GM18907 (cell line): Measurements from ENCODE around the gene PLVAP.
A peak's percentile ranks its signal among the peaks of the same experiment; 100 is the strongest.

Source experiments
- ATAC-seq: cut with Tn5 transposase; IDR thresholded peaks from one replicate; pipeline ENCODE4 v1.9.1; 2021; ENCODE audit warnings: mild to moderate bottlenecking, moderate library complexity; ENCODE audit not compliant: unreplicated experiment

PLVAP gene

DNA sequence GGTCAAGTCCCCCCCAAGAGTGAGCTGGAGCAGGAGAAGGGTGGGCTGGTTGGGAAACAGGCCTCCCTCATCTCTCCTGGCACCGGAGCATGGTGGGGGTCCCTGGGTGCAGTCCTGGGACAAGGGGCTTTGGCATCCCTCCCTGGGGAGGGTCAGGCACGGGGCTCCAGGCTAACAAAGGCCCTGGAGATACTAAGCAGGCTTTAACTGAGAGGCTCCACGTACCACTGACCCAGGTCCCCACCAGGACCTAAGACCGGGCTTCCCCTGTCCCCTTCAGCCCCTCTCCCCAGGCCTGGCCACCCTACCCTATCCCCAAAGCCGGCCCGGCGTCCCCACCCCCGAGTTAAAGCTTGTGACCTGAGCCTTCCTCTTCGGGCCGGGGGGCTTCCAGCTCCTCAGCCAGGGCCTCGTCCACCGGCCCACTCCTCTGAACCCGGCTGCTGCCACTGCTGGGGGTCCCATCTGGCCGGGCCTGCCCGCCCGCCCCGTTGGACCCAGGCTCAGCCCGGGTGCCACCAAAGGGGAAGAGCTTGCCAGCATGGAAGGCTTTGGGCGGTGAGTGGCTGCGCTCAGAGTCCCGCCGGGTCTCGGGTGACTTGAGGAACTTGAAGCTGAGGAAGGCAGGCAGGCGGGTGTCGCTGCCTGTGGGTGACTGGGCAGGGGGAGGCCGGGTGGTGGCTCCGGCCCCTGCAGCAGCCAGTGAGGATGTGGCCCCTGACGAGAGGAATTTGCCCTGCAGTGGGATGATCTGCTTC, 52.6 kb downstream of the PLVAP start:
- no peak for ATAC-seq

DNA sequence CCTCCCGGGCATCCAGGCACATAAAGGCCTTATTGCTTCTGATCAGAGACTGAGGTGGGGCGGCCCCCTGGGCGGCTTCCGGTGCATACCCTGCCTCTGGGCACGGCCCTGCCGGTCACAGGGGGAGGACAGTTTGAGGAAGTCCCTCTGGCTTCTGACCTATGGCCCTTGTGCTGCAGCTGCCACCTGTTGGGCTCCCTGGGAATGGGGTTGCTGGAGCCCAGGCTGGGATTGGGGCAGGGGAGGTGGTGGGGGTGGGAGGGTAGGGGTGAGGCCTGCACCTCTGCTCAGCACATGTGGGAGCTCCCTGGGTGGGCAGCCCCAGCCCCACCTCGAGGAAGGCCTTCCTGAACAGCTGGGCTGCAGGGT, 53.2 kb downstream of the PLVAP start:
- no peak for ATAC-seq

DNA sequence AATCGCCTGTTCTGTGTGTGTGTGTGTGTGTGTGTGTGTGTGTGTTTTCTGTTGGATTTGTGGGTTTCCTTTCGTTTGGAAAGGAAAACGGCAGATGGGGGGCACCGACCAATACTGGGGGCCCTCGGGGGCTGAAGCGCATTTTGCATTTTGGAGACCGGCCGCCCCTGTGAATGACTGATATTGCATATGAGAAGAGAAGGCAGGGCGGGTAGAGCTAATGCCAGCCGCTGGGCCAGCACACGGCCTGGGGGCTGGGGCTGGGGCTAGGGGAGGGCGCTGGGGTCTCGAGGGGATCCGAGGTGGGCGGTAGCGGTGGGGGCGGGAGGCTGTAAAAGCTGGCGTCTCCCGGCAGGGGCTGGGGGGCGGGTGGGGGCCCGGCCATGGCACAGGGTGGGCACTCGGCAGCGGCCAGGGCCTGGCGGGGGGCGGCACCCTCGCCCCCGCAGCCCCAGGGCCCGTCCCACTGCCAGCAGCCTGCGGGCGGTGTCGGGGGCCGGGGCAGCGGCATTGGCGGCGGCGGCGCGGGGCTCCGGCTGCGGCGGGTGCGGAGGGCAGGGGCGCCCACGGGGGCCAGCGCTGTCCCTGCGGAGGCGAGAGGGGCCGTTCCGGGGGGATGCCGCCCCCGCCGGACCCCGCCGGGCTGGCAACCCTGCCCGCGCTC, 53.7 kb downstream of the PLVAP start:
- ATAC-seq = no peak

DNA sequence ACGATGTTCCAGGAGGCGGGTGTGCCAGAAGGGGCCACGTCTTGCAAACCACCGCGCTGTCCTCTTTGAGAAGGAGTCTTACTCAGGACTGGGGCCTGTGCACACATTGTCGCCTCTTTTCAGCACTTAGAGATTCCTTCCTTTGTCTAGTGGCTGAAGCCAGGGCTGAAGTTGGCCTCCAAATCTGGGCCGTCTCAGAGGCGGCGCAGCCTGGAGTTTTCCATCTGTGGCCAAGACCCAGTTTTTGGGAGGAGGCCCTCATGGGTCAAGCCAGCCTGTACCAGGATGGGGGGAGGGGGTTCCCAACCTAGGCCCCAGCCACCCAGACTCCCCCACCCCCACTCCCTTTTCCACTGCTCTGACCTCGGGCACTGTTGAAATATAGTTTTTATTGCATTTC, 54.3 kb downstream of the PLVAP start:
- ATAC-seq = no peak

DNA sequence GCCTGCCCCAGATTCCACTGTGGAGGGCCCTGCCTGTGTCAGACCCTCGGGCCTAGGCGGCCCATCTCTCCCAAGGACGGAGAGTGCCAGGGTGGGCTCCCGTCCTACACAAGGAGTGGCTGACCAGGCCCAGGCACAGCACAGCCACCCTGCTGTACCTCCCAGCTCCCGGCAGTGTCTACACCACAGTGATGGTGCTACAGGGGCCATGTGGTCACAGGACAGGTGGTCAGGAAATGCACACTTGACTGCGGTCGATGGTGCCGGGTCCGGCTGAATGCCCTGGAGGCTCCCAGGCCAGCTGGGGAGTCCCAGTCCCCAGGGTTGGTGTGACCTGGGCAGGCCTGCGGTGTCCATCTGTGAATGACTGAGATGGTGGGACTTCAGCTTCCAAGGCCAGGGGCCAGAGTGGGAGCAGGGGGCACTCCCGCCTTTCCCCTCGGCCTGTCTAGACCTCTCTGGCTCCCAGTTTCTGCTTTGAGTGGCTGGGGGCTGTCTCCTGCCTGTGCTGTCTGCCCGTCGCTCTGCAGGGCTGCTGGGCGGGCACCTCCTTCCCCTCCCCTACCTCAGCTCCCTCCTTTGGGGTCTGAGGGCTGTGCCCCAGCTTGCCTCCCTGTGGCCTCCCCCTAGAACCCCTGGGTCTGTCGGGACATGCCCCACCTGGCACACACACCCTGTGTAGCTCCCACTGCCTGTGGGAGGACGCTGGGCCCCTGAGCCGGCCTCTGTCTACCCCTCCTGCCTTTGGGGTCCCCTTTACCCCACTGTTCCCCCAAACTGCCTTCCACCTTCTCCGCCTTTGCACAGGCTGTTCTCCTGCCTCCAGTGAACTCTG, 55.3 kb downstream of the PLVAP start:
- no peak for ATAC-seq

DNA sequence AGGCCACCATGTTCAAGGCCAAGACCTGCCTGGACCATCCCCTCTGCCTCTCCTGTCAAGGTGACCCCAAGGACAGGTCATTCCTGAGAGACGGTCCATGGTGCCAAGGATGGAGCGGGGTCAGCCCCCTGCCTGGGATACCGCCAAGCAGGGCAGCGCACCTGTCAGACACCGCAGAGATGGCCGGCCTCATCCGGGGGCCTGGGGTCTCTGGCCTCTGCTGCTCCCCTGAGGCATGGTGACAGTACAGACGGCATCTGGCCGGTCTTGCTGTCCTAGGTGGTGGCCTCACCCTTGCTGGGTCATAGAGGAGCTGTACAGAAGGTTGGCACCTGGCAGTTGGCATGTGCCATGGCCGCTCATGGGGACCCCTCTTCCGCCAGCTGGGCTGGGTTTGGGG, 56.7 kb downstream of the PLVAP start:
- ATAC-seq = no peak

DNA sequence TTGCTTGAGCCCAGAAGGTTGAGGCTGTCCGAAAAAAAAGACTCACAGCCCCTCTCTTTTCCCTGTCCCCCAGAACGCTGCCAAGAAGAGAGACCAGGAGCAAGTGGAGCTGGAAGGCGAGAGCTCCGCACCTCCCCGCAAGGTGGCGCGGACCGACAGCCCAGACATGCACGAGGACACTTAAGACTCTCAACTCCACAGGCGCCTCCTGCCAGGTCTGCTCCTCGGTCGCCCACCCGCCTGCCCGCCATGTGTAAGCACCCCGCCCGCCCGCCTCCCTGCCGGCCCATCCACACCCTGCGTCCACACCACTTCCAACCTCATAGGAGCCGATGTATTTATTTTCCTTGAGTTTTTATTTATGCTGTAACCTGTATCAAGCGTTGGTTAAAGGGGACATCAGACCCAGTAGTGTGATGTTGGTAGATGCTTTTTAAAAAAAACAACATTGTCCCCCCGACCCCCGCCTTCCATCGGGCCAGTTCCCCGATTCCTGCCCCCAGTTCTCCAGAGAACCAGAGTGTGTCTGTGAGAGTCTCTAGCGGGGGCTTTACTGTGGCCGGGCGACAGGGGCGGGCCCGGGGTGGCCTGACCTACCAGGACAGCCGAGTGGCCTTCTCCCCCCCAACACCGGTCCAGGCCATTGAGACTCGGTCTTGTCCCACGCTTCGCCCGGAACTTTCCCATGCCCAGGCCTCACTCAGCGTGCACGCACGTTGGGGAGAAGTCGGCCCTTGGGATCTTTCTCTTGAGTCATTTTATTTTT, 57.5 kb downstream of the PLVAP start:
- ATAC-seq = no peak

DNA sequence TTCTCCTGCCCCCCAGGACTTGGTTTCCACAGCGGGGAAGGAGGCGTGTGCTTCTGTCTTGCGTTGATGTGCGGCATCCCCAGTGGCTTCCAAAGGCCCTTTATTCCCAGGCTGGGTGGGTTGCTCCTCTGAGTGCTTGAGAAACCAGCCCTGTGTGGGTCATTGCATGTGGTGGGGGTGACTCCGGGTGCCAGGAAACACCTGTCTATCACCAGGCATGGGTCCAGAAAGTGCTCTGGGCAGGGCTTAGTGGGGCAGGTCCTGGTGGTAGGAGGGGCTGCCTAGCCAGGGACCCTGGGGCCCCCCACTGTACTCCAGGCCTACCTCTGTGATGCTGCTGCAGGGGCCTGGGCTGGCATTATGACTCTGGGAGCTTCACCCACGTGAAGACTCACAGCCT, 58.2 kb downstream of the PLVAP start:
- no peak for ATAC-seq

DNA sequence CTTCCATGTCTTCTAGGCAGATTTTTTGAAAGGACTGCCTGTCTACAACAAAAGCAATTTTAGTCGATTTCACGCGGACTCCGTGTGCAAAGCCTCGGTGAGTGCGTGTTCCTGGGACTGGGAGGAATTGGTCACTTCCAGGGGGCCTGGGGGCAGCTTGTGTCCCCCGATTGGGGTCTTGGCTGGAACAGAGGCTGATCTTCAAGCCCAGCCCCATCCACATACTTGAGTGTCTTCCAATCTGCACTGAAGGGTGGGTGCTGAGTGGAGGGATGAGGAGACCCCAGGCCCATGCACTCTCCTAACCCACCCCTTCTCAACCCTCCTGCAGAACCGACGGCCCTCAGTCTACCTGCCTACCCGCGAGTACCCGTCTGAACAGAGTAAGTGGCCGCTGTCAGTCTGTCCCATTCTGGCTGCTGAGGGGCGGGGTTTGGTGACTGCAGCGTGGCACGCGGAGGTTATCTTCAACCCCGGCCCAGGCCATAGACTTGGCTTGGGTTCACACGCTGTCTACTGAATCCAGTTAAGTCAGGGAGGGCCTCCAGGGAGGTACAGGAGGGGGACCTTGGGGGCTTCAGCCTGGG, 63.0 kb downstream of the PLVAP start:
- ATAC-seq = no peak

DNA sequence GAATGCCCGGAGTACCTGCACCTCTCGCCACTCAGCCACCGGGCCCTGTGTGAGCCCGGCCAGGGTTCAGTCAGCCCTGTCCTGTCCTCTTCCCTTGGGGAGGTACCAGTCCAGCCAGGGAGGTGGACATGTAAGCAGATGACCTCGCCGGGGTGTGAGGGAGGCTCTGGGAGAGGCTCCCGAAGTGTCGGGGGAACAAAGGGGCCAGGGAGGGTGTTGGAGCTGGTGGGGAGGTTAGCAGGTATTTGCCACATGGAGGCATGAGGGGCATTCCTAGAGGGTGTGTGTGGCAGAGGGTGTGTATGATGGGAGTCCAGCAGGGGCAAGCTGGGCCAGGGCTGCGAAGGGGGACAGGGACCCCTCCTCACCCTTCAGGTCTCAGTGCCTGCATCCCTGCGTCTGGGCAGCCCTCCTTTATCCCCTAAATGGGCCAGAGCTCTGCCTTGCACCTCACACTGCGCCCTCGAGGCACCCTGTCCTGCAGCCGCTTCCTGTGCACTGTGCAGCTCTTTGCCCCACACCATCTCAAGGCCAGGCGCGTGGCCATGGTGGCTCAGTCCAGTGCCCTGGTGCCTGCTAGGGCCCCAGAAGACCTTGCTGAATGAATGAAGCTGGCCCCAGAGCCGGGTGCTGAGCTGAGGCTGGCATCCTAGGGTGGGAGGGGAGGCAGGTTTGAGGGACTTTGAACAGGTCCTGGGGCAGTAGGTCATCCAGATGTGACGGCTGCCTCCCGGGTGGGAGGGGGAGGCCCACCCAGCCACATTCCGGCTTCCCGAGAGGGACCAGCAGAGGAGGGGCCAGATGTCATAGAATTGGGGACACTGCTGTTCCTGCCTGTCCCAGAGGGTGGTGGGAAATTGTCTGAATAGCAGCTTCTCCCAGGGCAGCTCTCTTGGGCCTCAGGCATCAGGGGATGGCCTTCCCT, 64.7 kb downstream of the PLVAP start:
- no peak for ATAC-seq

DNA sequence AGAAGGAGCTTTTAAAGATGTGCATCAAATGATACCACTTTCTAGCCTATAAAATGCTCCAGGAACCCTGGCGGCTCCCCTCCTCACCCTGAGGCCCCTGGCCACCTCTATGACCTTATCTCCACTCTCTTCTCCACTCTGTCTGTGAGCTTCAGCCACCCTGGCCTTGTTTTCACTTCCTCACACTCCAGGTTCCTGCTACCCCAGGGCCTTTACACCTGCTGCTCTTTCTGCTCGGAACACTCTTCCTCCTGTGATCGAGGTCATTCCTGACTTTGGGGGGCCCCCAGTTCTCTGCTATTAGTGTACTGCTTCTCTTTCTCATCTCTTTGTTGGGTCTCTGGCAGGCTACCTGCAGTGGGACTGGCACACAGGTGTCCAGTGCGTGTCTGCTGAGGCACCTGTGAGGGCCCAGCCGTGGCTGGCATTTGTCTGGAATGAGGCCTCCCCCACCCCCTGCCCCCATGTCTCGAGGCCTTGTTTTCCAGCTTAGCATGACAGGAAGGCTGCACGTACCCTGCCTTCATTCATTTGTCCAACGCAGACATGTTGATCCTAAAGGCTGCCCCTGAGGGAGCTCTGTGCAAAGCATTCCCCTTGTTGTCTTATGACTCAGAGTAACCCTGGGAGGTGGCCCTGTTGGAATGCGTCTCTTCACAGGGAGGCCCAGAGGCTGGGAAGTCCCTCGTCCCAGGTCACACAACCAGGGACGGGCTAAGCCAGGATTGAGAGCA, 65.5 kb downstream of the PLVAP start:
- no peak for ATAC-seq

DNA sequence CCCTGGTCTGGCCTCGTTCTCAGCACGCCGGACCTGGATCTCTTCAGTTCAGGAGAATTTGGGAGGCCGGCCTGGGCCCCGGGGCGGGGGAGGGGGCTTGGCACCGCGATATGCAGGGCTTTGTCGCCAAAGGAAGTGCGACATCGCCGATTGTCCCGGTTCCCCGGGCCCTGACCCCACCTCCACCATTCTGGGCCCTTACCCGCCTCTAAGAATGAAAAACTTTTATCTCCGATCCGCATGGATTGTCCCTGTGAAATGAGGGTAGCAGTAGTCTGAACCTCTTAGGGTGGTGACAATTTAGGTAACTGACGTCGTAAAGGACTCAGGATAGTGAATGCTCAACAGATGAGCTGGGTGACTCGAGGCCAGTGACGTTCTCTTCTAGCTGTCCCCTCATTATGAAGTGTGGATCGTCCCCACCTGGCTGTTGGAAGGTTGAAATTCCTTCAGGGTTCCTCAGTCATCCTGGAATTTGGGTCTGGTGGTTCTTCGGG, 67.1 kb downstream of the PLVAP start:
- no peak for ATAC-seq

DNA sequence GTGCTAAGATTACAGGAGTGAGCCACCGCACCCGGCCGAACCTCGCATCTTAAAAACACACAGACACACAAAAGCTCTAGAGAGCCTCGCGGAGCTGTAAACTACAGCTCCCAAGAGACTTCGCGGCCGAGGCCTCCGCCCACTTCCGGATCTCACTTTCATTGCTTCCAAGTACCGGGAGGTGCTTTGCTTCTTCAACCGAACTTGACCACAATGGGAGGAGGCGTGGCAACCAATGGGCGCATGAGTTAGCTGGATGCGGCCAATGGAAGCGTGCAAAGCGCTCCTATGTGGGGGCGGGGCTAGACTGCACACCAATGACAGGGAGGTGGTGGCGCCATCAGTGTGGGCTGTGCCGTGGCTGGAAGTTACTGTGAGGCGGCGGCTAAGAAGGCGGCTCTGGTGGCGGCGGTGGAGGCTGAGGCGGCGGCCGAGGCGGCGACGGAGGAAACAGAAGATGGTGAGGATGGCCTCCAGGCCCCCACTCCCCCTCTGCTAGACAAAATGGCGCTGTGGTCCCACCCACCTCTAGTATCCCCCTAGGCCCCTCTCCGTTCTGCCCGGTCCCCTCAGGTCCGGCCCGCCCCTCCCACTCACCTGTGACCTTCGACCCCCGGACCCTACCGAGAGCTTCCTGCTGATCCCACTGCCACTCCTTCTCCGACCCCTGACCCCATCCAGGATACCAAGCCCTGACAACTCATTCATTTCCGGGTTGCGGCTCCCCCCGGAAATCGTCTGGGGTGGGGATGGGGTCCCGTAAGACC, 67.8 kb downstream of the PLVAP start, which contains the start of gene DDA1:
TSS of gene DDA1 (plus strand) at position 366 of the 767 bp plus-strand sequence. CDS start at position 458, 92 bp downstream.
- ATAC-seq = peak; percentile 57

DNA sequence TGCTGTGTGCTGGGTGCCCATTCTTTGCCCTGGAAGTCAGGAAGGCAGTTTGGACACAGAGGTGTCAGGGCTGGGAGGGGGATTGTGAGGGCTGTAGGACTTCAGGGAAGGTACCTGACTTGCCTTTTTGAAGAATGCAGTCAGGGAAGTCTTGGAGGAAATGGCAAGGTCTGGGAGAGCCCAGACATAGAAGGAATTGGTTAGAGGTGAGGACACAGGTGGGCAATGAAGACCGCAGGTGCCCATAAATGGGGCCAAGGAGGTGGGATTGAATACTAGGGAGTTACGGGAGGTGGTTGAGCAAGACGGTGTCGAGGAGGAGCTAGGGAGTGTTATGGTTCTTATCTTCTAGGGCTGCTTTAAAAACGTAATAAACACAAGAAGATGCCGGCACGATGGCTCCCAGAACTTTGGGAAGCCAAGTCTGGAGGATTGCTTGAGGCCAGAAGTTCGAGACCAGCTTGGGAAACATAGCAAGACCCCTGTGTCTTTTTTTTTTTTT, 69.2 kb downstream of the PLVAP start:
- ATAC-seq = no peak

DNA sequence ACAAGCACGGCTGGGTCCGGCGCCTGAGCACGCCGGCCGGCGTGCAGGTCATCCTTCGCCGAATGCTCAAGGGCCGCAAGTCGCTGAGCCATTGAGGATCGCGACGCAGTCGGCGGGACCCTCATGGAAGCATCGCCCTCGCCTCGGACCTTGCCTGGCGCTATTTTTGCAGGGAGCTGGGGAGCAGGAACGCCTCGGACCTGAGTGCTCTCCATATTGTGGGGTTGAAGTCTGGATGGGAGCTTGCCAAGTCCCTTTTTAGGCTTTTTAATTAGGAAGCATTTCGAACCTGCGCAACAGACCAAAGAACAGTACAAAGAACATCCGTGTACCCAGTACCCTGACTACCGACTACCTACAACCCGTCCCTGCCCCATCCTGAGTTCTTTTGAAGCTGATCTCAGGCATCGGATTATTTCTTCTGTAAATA, 70.8 kb downstream of the PLVAP start:
- ATAC-seq = no peak

DNA sequence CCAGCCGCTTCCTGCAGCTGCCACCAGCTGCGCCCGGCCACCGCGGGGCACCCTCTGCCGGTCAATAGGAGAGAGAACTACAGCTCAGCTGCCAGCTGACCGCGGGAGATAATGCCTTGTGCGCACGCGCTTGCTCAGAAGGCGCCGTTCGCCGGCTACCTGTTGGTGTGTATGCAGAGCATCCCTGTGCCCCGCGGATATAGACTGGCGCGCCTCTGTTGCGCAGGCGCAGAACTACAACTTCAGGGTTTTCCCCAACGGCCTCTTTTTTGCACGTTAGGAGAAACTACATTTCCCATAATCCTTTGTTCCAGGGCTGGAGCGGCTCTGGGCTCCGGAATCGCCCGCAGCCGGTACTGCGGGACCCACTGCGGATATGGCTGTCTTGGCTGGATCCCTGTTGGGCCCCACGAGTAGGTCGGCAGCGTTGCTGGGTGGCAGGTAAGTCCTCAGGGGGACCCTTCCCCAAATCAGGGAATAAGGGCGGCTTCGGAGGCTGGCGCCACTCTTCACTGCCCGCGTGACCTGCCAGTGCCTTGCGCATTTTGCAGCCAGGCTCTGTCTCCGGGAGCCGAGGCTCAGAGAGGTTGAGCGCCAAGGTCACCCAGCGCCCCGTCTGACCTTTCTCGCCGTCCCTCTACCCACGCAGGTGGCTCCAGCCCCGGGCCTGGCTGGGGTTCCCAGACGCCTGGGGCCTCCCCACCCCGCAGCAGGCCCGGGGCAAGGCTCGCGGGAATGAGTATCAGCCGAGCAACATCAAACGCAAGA, 71.4 kb downstream of the PLVAP start, which contains the start of gene MRPL34:
TSS of gene MRPL34 (plus strand) at position 356 of the 768 bp plus-strand sequence. CDS start at position 377, 21 bp downstream.
- ATAC-seq = peak; percentile 74

DNA sequence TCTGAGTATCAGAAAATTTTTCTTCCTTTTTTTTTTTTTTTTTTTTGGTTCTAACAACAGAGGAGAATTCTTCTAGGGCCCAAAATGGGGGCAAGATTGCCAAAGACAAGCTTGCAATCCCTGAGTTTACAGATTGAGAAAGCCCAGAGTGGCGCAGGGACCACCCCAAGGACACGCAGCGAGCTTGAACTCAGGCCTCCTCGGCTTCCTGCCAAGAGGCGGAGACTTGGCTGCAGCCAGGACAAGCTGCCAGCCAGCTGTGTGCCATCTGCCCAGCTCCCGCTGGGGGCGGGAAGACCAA, 72.0 kb downstream of the PLVAP start:
- ATAC-seq = no peak
